H1 (cell line): ENCODE data around the gene UGT1A8.

ENCODE experiments used
- ATF3 ChIP-seq: IDR thresholded peaks from 2 replicates; pipeline ENCODE4 v1.6.1; 2011; ENCODE audit warnings: low read depth, mild to moderate bottlenecking, low read length; ENCODE audit not compliant: insufficient read depth
- BCL11A ChIP-seq, 2 experiments: IDR thresholded peaks; one replicate each; pipeline ENCODE4 v1.6.1; 2011; ENCODE audit warnings: low read depth in 2 of 2, low read length in 2 of 2, mild to moderate bottlenecking in 2 of 2
- CBX5 ChIP-seq: fragments of 300-800, 300-1000 bp; sonication (generic); IDR thresholded peaks from 2 replicates; pipeline ENCODE4 v1.7.1; 2016; ENCODE audit warnings: antibody characterized with exemption, low read length, low read depth
- CREB1 ChIP-seq: IDR thresholded peaks from 2 replicates; pipeline ENCODE4 v1.6.1; 2012; ENCODE audit warnings: inconsistent platforms
- CTCF ChIP-seq, 3 experiments: IDR thresholded peaks; 1 replicate in 2 of 3; 2 replicates in 1 of 3; pipeline versions ENCODE4 v1.5.1 to v1.6.1; 2011; ENCODE audit warnings: low read length in 3 of 3, mild to moderate bottlenecking in 3 of 3, inconsistent platforms in 2 of 3, low read depth in 1 of 3, moderate library complexity in 1 of 3; ENCODE audit not compliant: insufficient read depth in 1 of 3; ENCODE audit errors: control extremely low read depth in 1 of 3
- EZH2 ChIP-seq: fragments of 200-600 bp; sonication (generic); IDR thresholded peaks from 2 replicates; pipeline ENCODE4 v1.7.1; 2012; ENCODE audit warnings: low read depth, mild to moderate bottlenecking, moderate library complexity, low read length, inconsistent platforms; ENCODE audit not compliant: severe bottlenecking
- GABPA ChIP-seq: IDR thresholded peaks from 2 replicates; pipeline ENCODE4 v1.6.1; 2011; ENCODE audit warnings: mild to moderate bottlenecking, low read length, moderate library complexity, borderline replicate concordance; ENCODE audit not compliant: insufficient read depth
- PHF8 ChIP-seq: fragments of 200-600 bp; sonication (generic); conservative IDR thresholded peaks from 2 replicates; pipeline ENCODE4 v1.7.1; 2012; ENCODE audit warnings: low read depth, mild to moderate bottlenecking, inconsistent platforms, low read length, moderate library complexity
- POLR2A ChIP-seq, 2 experiments: IDR thresholded peaks; 1 replicate in 1 of 2; 2 replicates in 1 of 2; pipeline ENCODE4 v1.6.1; 2011; ENCODE audit warnings: low read depth in 2 of 2, low read length in 2 of 2, mild to moderate bottlenecking in 2 of 2; ENCODE audit errors: control extremely low read depth in 1 of 2
- POLR2AphosphoS5 ChIP-seq: IDR thresholded peaks from 2 replicates; pipeline ENCODE4 v1.6.1; 2011; ENCODE audit warnings: low read depth, low read length
- TEAD4 ChIP-seq: IDR thresholded peaks from 2 replicates; pipeline ENCODE4 v1.6.1; 2012; ENCODE audit warnings: low read depth, low read length, inconsistent platforms, mixed read lengths
- USF2 ChIP-seq: IDR thresholded peaks from 2 replicates; pipeline ENCODE4 v1.6.1; 2011; ENCODE audit warnings: low read length, improper control_type of control experiment
- ZNF274 ChIP-seq: IDR thresholded peaks from 2 replicates; pipeline ENCODE4 v1.7.0; 2012; ENCODE audit warnings: low read length, borderline replicate concordance; ENCODE audit errors: extremely low read depth

GRCh38 chr2:233651430-233651829 is 34.0 kb downstream of the UGT1A8 start:
- TF ChIP-seq EZH2: no peak
- no peak for TF ChIP-seq ATF3
- TF ChIP-seq CTCF (IDR thresholded peaks at IDR 0.05; ENCODE audit: control extremely low read depth in 1 of 3, insufficient read depth in 1 of 3, low read depth in 1 of 3, low read length in 3 of 3): no peak
- TF ChIP-seq POLR2A (IDR thresholded peaks at IDR 0.05; ENCODE audit: control extremely low read depth in 1 of 2, low read depth in 2 of 2, low read length in 2 of 2): no peak
- no peak for TF ChIP-seq POLR2AphosphoS5
- no peak for TF ChIP-seq USF2
- TF ChIP-seq TEAD4: no peak
- no peak for TF ChIP-seq CBX5
- TF ChIP-seq BCL11A (IDR thresholded peaks at IDR 0.05; ENCODE audit: low read depth in 2 of 2, low read length in 2 of 2): no peak
- TF ChIP-seq ZNF274: no peak
- TF ChIP-seq GABPA: no peak
- no peak for TF ChIP-seq PHF8
- no peak for TF ChIP-seq CREB1
